GM19025 (cell line): ENCODE measurements around the gene ACTRT2.

ENCODE experiments used
- ATAC-seq: cut with Tn5 transposase; IDR thresholded peaks from one replicate; pipeline ENCODE4 v1.9.1; 2021; ENCODE audit warnings: mild to moderate bottlenecking, low read depth, moderate library complexity; ENCODE audit not compliant: unreplicated experiment

The ACTRT2 gene

GRCh38 chr1:3029991-3030662, 8.9 kb downstream of the ACTRT2 start:
- ATAC-seq = no peak

DNA sequence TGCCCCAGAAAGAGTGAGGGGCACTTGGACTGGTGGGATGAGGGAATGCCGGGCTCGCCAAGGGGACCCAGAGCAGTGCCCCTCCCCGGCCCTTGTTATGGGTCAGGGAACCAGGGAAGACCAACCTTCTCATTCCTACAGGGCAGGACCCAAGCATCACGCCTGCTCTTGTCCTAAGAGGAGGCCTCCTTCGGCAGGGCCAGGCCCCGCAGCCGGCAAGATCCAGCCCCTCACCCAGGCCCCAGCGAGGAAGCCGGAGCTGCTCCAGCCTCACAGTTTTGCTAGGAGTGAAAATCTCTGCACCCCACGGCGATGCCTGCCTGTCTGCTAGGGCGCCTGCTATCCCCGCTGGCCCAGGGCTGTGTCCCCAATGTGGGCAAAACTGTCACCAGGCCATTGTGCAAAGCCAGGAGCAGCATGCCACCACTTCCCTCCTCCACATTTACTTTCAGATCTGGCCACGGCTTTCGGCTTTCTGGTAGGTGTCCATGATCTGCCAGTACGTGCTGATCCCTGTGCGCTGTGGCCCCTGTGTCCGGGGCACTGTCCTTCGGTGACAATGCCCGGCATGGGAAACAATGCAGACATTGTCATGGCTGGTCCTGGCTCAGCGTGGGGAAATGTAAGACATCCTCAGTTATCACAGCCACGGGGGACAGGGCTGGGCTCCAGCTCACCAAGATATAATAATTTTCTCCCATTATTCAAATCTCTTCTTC, 9.6 kb downstream of the ACTRT2 start:
- ATAC-seq = no peak

DNA sequence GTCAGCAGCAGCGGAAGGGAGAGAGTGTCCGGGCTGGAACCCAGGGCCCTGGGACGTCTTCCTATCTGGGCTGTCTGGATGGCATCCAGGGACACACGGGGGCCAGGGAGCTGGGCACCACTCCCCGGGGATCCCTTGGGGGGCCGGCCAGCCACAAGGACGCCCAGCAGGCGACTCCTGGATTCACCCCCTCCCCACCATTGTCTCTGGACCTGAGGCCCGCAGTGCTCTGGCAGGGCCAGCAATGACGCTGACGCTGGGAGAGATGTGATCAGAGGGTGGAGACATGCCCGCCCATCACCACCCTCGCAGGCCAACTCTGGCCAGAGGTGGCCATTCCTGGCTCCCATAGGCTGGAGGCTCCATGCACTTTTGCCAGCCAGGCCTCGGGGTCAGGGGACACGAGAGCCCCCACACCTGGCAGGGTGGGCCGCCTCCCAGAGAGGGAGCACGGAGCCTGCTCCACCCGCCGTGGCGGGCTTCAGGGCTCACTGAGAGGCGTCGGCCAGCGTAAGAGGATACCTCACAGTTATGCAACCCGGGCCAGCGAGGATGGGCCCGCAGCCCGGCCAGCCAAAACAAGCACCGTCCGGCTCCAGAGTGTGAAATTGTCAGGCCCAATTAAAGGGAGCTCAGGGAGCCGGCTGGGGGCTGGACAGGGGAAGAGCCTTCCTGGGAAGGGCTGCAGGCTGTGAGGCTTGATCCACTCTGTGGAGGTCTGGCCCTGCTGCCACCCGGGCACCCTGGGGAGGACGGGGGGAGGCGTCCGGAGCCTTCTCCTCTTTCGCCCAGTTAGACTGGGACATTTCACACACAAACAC, 10.3 kb downstream of the ACTRT2 start:
- ATAC-seq = no peak

GRCh38 chr1:3032371-3033039, 11.2 kb downstream of the ACTRT2 start:
- ATAC-seq = no peak

- no peak for ATAC-seq
These were observed 11.9 kb downstream of the ACTRT2 start for GRCh38 chr1:3033040-3033789.

GRCh38 chr1:3033790-3034090, 12.5 kb downstream of the ACTRT2 start:
- no peak for ATAC-seq

DNA sequence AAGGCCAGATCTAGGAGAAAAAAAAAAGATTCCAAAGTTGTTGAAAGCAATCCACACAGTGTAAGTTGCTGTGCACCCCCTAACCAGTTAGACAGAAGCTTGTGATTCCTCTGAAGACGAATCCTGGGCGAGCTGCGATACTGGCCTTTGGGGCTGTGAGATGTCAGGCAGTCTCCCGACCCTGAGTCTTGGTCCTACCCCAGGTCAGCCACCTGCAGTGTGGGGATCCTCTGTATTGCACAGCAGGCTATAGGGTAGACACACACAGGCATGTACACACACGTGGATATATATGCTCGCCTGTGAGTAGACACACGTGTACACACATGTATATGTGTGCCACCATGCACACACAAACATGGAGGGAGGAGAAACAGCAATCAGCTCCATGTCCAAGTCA, 12.9 kb downstream of the ACTRT2 start:
- ATAC-seq = no peak

DNA sequence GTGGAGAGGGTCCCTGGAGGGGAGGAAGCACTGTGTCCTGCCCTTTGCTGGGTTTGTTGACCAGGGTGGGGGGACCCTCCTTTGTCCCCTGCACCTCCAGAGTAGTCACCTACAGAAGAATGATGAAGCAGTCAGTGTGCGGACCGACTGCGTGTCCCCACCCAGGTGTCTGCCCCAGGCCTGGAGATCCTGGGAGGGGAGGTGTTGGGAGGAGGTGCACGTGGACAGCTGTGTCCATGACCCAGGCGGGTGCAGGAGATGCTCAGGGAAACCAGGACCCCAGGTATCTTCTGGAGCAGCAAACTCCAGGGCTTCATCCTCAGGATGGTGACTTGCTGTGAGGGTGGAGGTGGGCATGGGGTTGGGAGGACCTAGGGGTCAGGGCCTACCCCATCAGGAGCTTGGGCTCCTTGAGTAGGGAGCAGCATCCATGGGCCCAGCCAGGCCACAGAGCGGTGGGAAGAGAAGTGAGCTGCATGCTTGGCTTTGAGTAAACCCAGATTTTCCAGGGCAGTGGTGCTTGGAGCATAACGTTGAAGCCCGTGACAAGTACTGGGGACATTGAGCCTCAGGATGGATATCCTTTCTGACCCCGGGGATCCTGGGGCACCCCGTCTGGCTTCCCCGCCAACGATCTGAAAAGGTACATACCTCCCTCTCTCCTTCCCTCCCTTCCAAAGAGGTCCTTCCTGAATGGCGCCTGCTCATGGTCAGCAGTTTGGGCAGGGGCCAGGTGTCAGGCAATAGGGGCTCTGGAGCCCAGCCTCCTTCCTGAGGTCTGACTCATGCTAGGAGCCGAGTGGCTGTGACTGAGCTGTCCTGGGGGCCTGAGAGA, 13.7 kb downstream of the ACTRT2 start:
- ATAC-seq = no peak

GRCh38 chr1:3035563-3036446, 14.5 kb downstream of the ACTRT2 start:
- ATAC-seq = no peak

GRCh38 chr1:3036447-3037280, 15.4 kb downstream of the ACTRT2 start:
- no peak for ATAC-seq

- ATAC-seq = no peak
These were observed 16.2 kb downstream of the ACTRT2 start for GRCh38 chr1:3037281-3038040.

DNA sequence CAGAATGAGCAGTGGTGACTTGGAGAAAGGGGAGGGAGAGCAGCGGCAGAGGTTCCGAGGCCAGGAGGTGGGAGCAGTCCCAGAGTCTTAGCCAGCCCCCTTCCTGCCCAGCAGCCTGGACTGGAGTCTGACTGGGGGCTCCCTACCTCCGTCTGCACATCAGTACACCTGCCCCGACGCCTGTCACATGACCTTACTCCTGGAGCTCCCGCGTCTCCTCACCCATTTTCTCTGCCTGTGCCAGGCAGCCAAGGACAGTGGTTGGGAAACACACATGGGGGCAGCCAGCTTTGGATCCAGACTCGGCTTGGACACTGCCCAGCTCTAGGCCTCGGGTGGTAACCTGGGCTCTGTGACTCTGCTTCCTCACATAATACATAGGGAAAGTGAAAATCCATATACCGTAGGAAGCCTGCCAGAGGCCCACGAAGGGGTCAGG, 16.9 kb downstream of the ACTRT2 start:
- no peak for ATAC-seq

GRCh38 chr1:3038571-3039181, 17.4 kb downstream of the ACTRT2 start:
- ATAC-seq = no peak

DNA sequence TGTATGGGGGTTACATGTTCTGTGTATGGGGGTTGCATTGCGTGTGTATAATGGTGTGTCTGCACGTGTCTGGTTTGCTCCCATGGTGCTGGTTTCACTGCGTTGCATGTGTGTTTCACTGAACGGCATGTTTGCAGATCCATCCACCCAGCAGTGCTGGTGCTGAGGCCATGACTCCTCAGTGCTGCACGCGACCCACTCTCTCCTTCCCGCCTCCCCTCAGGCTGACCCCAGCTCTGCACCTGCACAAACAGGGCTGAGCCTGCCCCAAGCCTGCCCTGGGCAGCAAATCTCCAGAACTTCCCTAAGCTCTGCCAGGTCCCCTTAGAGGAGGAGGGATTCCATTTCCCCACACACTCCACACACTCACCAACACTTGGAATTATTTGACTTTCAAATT, 18.7 kb downstream of the ACTRT2 start:
- no peak for ATAC-seq

DNA sequence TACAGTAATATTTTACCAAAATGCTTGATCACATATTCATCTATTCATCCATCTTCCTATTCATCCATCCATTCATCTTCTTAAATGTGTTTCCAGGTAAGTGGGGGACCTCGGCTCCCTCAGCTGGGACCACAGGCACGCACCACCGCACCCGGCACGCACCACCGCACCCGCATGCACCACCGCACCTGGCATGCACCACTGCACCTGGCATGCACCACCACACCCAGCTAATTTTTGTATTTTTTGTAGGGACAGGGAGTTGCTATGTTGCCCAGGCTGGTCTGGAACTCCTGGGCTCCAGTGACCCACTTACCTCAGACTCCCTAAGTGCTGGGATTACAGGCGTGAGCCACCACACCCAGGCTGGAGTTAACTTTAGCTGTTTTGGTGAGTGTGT, 21.2 kb downstream of the ACTRT2 start:
- no peak for ATAC-seq

DNA sequence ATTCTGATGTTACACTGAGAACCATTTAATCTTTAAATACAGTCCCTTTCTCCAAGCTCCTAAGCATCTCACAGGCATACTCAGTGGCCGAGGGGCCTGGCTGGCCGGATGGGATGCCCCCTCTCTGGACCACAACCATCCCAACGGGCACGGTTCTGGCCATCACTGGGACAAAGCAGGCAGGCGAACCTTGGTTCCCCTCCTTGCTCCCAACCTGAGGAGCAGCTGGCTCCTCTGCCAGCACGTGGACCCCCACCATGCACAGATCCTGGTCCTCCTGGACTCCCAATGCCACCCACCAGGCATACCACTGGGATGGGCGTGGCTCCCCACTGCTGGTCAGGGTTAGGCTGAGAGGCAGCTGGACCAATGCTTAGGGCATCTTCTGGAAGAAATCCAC, 27.9 kb downstream of the ACTRT2 start:
- no peak for ATAC-seq

DNA sequence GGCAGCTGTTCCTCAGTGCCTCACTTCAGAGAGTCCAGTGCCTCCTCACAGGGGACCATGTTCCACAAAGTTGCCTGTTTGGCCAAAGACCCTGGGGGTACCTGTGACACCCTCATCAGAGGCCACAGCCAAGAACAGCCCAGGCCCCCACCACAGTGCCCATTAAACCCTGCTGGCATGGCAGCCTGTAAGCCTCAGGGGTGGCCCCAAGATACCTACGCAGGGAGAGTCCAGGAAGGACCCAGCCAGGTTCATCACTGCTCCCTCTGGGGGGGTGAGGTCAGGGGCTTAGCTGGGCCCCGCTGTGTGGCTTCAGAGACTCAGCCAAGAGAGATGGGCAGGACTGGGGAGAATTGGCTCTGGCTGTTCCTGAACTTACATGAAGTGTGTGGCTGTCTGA, 28.6 kb downstream of the ACTRT2 start:
- no peak for ATAC-seq
